ENCODE results near the gene RBBP7.

The RBBP7 gene

GRCh38 chrX:16883487-16883804 lies 13.3 kb upstream of the RBBP7 start:
- CTCF ChIA-PET: interaction anchor here (0.5 to 3.2 kb wide), 16 partner anchors 9 to 904 kb away, joined by 3 to 41 read pairs (median 3); partner anchors contain the start of gene REPS2
- no peak for DNase-seq (ENCODE audit: extremely low spot score)

DNA sequence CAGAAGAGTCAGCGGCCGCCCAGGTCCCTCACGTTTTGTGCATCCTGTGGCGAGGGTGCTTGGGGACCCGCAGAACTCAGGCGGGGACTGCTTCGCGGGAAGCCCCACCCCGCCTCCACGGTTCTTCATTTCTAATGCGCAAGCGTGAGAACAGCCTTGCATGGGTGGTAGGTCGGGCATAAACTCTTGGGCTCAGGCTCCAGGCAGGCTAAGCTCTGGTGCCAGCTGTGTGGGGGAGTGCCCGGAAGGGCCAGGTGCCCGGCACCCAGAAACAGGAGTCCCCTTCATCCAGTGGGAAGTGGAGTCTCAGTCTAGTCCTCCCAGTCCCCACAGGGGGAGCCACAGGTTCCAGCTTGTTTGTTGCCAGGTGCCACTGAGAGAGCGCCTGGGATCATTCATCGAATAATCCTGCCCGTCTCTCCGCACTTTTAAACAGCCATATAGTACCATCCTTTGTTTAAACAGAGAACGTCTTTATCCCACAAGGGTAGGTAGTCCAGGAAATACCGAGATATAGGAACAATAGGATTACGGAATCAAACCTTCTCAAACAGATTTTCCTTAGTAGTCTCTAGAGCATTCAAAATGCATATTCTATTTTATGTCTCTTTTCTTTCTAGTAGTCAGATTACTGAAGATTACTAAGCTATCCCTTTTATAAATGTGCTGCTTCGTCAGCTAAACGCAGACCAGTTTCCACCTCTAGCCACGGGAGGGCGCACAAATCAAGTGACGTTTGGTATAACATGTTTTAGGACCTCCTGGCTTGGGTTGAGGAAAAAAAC lies 12.7 kb upstream of the RBBP7 start:
- TF ChIP-seq FOXM1 (IDR thresholded peaks at IDR 0.05; ENCODE audit: borderline replicate concordance) (no peak), L3MBTL2 (conservative IDR thresholded peaks at IDR 0.05) (0 out of 2 replicates have a peak, but pooled peaks have one; percentile 22), SUZ12 (IDR thresholded peaks at IDR 0.05) (no peak)
- ChIA-PET POLR2A (interaction anchor here (0.9 to 3.3 kb wide), 9 partner anchors 9 to 164 kb away, joined by 3 to 25 read pairs (median 6); partner anchors contain the start of genes RBBP7 and SYAP1), CTCF (interaction anchor here (0.6 to 3.2 kb wide), 16 partner anchors 9 to 905 kb away, joined by 3 to 41 read pairs (median 3); partner anchors contain the start of gene REPS2)
- peak; percentile 73 for DNase-seq (ENCODE audit: extremely low spot score)

More at GRCh38 chrX:16883487-16883804, 13.3 kb upstream of the RBBP7 start:
- no peak for TF ChIP-seq TARDBP (IDR thresholded peaks at IDR 0.05)
- no peak for TF ChIP-seq FOXM1 (IDR thresholded peaks at IDR 0.05; ENCODE audit: borderline replicate concordance)
- no peak for TF ChIP-seq PKNOX1 (IDR thresholded peaks at IDR 0.05)
- no peak for TF ChIP-seq FOXK2 (IDR thresholded peaks at IDR 0.05)
- no peak for TF ChIP-seq SUZ12 (IDR thresholded peaks at IDR 0.05)
- no peak for TF ChIP-seq CTBP1 (IDR thresholded peaks at IDR 0.05; ENCODE audit: borderline replicate concordance)
- TF ChIP-seq FOXA1 (IDR thresholded peaks at IDR 0.05): no peak
- TF ChIP-seq ZNF384 (IDR thresholded peaks at IDR 0.05): no peak
- TF ChIP-seq L3MBTL2 (conservative IDR thresholded peaks at IDR 0.05): no peak
- no peak for TF ChIP-seq BHLHE40 (IDR thresholded peaks at IDR 0.05; ENCODE audit: borderline replicate concordance)
- no peak for TF ChIP-seq ELF4 (IDR thresholded peaks at IDR 0.05)
- POLR2A ChIA-PET: interaction anchor here (1.4 to 3.3 kb wide), 5 partner anchors 9 to 163 kb away, joined by 5 to 25 read pairs (median 8); partner anchors contain the start of gene RBBP7

DNA sequence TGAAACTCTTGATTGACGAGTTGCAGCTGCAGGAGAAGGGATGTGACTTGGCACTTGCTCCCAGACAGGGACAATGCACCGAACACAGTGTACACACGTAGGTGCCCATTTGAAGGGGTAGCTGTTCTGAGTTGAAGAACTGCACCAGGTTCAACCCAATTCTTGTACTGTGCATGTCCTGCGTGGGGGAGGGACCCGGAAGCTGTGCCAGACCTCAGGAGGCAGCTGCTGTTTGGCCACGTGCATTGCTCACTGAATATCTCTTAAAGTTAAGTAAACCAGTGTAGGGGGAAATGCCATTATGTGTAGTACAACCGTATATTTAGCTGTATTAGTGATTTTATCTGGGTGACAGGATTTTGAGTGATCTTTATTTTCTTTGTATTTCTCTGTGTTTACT lies 12.0 kb upstream of the RBBP7 start:
- ChIA-PET CTCF (interaction anchor here (0.9 to 3.2 kb wide), 7 partner anchors 9 to 166 kb away, joined by 3 to 41 read pairs (median 8); partner anchors contain the start of gene REPS2), POLR2A (interaction anchor here (0.7 to 3.3 kb wide), 10 partner anchors 9 to 1390 kb away, joined by 3 to 25 read pairs (median 6); partner anchors contain the start of genes RBBP7 and SYAP1)
- DNase-seq (ENCODE audit: extremely low spot score): no peak

GRCh38 chrX:16876696-16877095 lies 6.5 kb upstream of the RBBP7 start:
- ChIA-PET CTCF (no interaction called here), POLR2A (no interaction called here)
- DNase-seq (ENCODE audit: extremely low spot score): no peak
- TF ChIP-seq SP1 (IDR thresholded peaks at IDR 0.05): no peak
- TF ChIP-seq LEF1 (IDR thresholded peaks at IDR 0.05; ENCODE audit: borderline replicate concordance): no peak
- TF ChIP-seq HDGF (IDR thresholded peaks at IDR 0.05; ENCODE audit: borderline replicate concordance): no peak
- no peak for TF ChIP-seq PKNOX1 (IDR thresholded peaks at IDR 0.05)
- no peak for TF ChIP-seq ELF4 (IDR thresholded peaks at IDR 0.05)
- no peak for TF ChIP-seq ARNT (IDR thresholded peaks at IDR 0.05)

More for the DNA sequence above, 12.0 kb upstream of the RBBP7 start:
- TF ChIP-seq L3MBTL2 (conservative IDR thresholded peaks at IDR 0.05) (0 out of 2 replicates have a peak, but pooled peaks have one; percentile 15), ELF4 (IDR thresholded peaks at IDR 0.05) (no peak)

- TF ChIP-seq ELF4 (IDR thresholded peaks at IDR 0.05) (no peak), LEF1 (IDR thresholded peaks at IDR 0.05; ENCODE audit: borderline replicate concordance) (no peak)
- no peak for DNase-seq (ENCODE audit: extremely low spot score)
- ChIA-PET POLR2A (interaction anchor here (1.3 to 2.9 kb wide), 2 partner anchors 8 to 155 kb away, joined by 3 to 25 read pairs; partner anchors contain the start of gene SYAP1), CTCF (interaction anchor here (0.8 to 4.6 kb wide), 4 partner anchors 8 to 174 kb away, joined by 3 to 41 read pairs (median 6); no protein-coding TSS in a partner anchor)
Measured at GRCh38 chrX:16874458-16875095, 4.4 kb upstream of the RBBP7 start.

- ChIA-PET CTCF (interaction anchor here (4.6 kb wide), 1 partner anchor 10 kb away, joined by 41 read pairs; no protein-coding TSS in a partner anchor), POLR2A (interaction anchor here (2.9 kb wide), 1 partner anchor 9 kb away, joined by 25 read pairs; no protein-coding TSS in a partner anchor)
- no peak for TF ChIP-seq SUZ12 (IDR thresholded peaks at IDR 0.05)
- no peak for TF ChIP-seq PKNOX1 (IDR thresholded peaks at IDR 0.05)
- TF ChIP-seq ELF4 (IDR thresholded peaks at IDR 0.05): no peak
- TF ChIP-seq BHLHE40 (IDR thresholded peaks at IDR 0.05; ENCODE audit: borderline replicate concordance): no peak
- TF ChIP-seq ARNT (IDR thresholded peaks at IDR 0.05): no peak
- no peak for TF ChIP-seq ZNF384 (IDR thresholded peaks at IDR 0.05)
- no peak for TF ChIP-seq L3MBTL2 (conservative IDR thresholded peaks at IDR 0.05)
- TF ChIP-seq FOXK2 (IDR thresholded peaks at IDR 0.05): no peak
- TF ChIP-seq CTBP1 (IDR thresholded peaks at IDR 0.05; ENCODE audit: borderline replicate concordance): no peak
- no peak for TF ChIP-seq FOXA1 (IDR thresholded peaks at IDR 0.05)
- no peak for TF ChIP-seq SP1 (IDR thresholded peaks at IDR 0.05)
- TF ChIP-seq TARDBP (IDR thresholded peaks at IDR 0.05): no peak
- no peak for TF ChIP-seq HDGF (IDR thresholded peaks at IDR 0.05; ENCODE audit: borderline replicate concordance)
- no peak for TF ChIP-seq LEF1 (IDR thresholded peaks at IDR 0.05; ENCODE audit: borderline replicate concordance)
- TF ChIP-seq NFRKB (IDR thresholded peaks at IDR 0.05): no peak
- no peak for TF ChIP-seq FOXM1 (IDR thresholded peaks at IDR 0.05; ENCODE audit: borderline replicate concordance)
- no peak for DNase-seq (ENCODE audit: extremely low spot score)
Measured at GRCh38 chrX:16873106-16873505, 2.9 kb upstream of the RBBP7 start.
